Left colon (tissue), 2 donors: Measurements from ENCODE around the gene MMP15. TPM values are rescaled to one million over a fixed set of nuclear protein-coding genes. Genes with fewer than 3 reads are reported as not detected.
"Not testable (repeated sequence)": the region's sequence is repeated elsewhere in the genome, so short reads cannot be mapped to it uniquely, and the experiment has no call there.

ENCODE experiments used
- ATAC-seq: fragments of 200-7000 bp; cut with Tn5 transposase; one replicate; pipeline ENCODE4 v1.9.1; 2020; ENCODE audit warnings: mild to moderate bottlenecking, moderate library complexity
- DNase-seq, 2 donors: peaks; one replicate each; pipeline ENCODE4 v3.0.0-alpha.2; 2020
- intact Hi-C, 2 donors: fragments of 100-400 bp; cut with DNase I in 1 of 2; cut with micrococcal nuclease in 1 of 2; formaldehyde crosslinking; loops; one replicate each; pipeline versions ENCODE4 v1.11.2 to v1.14.0; 2022; cut with DNase I, micrococcal nuclease
- total RNA-seq, 2 donors: library from RNA; stranded (reverse); fragmentation: NEBNext Ultra II Directional; extraction: Animal tissue kit (Norgen Biotek cat#: 25700); gene quantifications; one replicate each; pipeline ENCODE4 v1.2.1, GENCODE V29; 2021
- donor health status: DM: no; HTN: no; CAD: no.
- donor health status: DM: yes; HTN: yes; CAD: no.

MMP15 gene
- total RNA-seq, 2 donors from 2014 or later = 113 to 127 TPM

GRCh38 chr16:57994361-57994760, 31.2 kb upstream of the MMP15 start:
- intact Hi-C loops = loop anchor here (10.0 kb wide), 2 partner anchors 90 to 240 kb away; no protein-coding TSS in a partner anchor
- no peak for ATAC-seq
- no peak for DNase-seq

GRCh38 chr16:57994778-57995177, 30.8 kb upstream of the MMP15 start:
- DNase-seq (peak; percentile 45 to 67), ATAC-seq (peak; percentile 76)
- intact Hi-C loops = loop anchor here (10.0 kb wide), 2 partner anchors 90 to 240 kb away; no protein-coding TSS in a partner anchor

DNA sequence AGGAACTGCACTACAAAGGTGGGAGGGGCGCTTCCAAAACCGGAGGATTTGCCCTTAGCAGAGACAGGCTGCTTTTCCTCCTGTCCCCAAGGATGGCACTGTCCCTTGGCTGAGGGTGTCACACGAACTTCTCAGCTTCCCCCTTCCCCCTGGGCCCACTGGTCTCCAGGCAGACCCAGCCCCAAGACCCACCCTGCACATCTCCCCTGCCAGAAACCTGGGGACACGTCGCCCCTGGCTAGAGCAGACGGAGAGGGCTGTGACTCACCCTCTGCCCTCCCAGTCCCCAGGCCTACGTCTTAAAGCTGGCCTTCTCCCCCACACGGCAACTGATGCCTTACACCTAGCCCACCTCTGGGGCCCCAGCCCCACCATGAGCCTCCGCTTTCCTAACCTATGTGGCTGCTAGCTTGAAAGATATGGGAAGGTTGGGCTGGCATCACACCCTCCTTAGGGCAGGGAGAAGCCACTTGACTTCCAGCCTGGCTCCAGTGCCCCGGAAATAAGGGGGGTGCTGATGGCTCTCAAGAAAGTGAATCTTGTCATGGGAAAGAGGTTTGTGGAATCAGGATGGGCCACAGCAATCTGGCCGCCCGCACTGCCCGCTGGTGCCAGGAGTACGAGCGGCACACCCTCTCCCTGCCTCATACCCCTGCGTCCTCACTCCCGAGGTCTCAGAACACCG, 29.7 kb upstream of the MMP15 start:
- intact Hi-C loops = loop anchor here (10.0 kb wide), 2 partner anchors 91 to 241 kb away; no protein-coding TSS in a partner anchor
- ATAC-seq = no peak
- DNase-seq = no peak

GRCh38 chr16:57996406-57997175, 29.0 kb upstream of the MMP15 start:
- intact Hi-C loops = loop anchor here (10.0 kb wide), 2 partner anchors 92 to 242 kb away; no protein-coding TSS in a partner anchor
- no peak for DNase-seq
- ATAC-seq = no peak

- ATAC-seq = no peak
- DNase-seq = no peak
- intact Hi-C loops = loop anchor here (10.0 kb wide), 2 partner anchors 92 to 242 kb away; no protein-coding TSS in a partner anchor
Measured at GRCh38 chr16:57997176-57997527, 28.4 kb upstream of the MMP15 start.

- intact Hi-C loops = loop anchor here (10.0 kb wide), 2 partner anchors 93 to 243 kb away; no protein-coding TSS in a partner anchor
- no peak for ATAC-seq
- DNase-seq = no peak
Measured at GRCh38 chr16:57997528-57998265, 27.9 kb upstream of the MMP15 start.

DNA sequence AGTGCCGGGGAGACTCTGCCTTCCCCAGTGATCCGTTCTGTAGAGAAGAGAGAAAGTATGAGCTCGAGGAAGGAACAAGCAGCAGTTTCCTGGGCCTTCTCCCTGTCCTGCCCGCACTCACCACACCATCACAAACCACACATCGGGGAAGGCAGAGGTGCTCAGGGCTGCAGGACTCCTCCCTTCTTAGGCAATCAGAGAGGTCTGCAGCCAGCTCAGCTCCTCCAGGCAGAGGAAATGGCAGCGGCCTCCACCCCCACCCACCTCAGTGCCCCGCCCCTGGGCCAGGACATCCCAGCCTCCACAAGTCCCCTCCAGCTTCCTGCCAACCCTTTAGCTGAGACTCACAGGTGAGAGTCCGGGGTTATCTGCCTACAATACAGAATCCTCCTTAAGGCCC, 27.1 kb upstream of the MMP15 start:
- DNase-seq (peak; percentile 49), ATAC-seq (no peak)
- intact Hi-C loops = loop anchor here (10.0 kb wide), 2 partner anchors 94 to 244 kb away; no protein-coding TSS in a partner anchor

DNA sequence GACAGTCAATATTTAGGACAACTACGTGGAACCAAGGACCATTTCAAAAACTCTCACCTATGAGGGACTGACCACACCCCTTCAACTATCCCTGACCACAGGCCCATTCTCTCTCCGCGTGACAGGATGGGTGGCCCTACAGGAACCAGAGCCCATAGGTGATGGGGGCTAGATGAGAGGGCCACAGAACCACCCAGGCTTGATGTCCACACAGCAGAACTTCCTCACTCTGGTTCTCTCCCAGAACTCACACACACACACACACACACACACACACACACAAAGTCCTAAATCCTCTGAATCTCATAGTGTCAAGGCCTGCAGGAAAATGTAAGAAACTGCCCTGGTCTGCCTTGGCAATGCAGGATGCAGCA, 26.6 kb upstream of the MMP15 start:
- intact Hi-C loops = loop anchor here (10.0 kb wide), 2 partner anchors 94 to 244 kb away; no protein-coding TSS in a partner anchor
- DNase-seq = no peak
- no peak for ATAC-seq

GRCh38 chr16:57999366-57999970, 26.1 kb upstream of the MMP15 start:
- DNase-seq (no peak), ATAC-seq (no peak)
- intact Hi-C loops = loop anchor here (10.0 kb wide), 2 partner anchors 95 to 245 kb away; no protein-coding TSS in a partner anchor

- intact Hi-C loops = loop anchor here (5.0 to 10.0 kb wide), 3 partner anchors 95 to 245 kb away; no protein-coding TSS in a partner anchor
- DNase-seq (peak in 1 of 2 donors; percentile 42), ATAC-seq (peak; percentile 8)
Measured at GRCh38 chr16:57999971-58000705, 25.4 kb upstream of the MMP15 start, which contains the start of gene ZNF319. ZNF319 (minus strand) TSS chr16:58000672; CDS start chr16:57998265, 2,407 bp downstream.

DNA sequence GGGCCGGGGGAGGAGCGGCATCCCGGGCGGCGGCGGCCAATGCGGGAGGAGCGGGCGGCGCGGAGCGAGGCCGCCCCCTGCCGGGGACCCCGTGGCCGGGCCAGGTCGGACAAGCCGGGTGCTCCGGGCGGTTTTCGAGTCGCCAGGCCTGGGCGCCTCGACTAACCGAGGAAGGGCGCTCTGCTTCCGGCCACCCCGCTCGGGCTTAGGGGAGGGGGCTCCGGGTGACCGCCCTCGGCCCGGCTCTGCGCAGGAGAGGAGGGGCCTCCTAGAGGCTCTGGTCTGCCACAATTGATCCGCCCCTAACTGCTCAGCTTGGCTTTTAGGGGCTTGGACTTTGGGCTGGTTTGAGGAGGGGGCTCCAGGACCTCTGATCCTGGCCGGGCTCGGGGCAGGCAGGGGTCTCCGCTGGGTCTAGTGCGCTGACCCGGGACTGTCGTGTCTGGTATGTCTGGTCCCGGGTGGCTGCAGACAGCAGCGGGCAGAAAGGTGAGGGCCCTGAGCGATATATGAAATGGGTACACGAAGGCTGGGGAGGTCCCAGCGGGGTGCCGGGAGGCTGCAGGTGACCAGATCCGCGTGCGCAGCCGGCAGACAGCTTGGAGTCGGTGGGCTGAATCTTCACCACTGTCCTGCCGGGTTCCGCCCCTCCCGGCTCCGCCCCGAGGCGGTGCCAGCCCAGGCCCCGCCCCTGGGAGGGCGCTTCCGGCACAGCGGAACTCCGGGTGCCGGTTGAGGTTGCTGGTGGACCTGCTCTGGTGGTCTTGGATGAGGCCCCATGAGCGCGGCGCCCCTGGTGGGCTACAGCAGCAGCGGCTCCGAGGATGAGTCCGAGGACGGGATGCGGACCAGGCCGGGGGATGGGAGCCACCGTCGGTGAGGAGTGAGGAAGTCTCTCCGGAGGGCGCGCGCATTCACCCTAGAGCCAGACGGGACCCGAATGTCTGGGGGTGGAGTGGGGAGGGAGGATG, 24.6 kb upstream of the MMP15 start, which contains the start of gene USB1:
USB1 (plus strand) TSS at position 702 of the 971 bp plus-strand sequence; CDS start at position 779, 77 bp downstream.
- peak; percentile 90 for ATAC-seq
- DNase-seq = peak; percentile 81 to 90
- intact Hi-C loops = loop anchor here in 1 of 2 donors (5.0 kb wide), 1 partner anchor 104 kb away; no protein-coding TSS in a partner anchor

- intact Hi-C loops = loop anchor here in 1 of 2 donors (5.0 kb wide), 1 partner anchor 105 kb away; no protein-coding TSS in a partner anchor
- no peak for DNase-seq
- no peak for ATAC-seq
Measured at GRCh38 chr16:58001781-58002415, 23.7 kb upstream of the MMP15 start.

DNA sequence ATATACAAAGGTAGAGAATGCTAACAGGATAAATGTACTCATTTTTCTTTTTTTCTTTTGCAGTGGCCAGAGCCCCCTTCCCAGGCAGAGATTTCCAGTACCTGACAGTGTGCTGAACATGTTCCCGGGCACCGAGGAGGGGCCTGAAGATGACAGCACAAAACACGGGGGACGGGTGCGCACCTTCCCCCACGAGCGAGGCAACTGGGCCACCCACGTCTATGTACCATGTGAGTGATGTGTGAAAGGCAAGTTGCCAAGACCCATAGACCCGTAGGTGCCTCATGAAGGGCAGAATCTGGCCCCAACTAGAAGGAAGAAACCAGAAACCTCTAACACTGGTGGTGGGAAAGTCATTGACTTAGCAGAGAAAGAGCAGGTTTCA, 23.1 kb upstream of the MMP15 start:
- no peak for DNase-seq

GRCh38 chr16:58002936-58003335, 22.6 kb upstream of the MMP15 start:
- intact Hi-C loops = loop anchor here in 1 of 2 donors (5.0 kb wide), 1 partner anchor 106 kb away; no protein-coding TSS in a partner anchor
- no peak for DNase-seq

More for the DNA sequence above, 23.1 kb upstream of the MMP15 start:
- intact Hi-C loops = loop anchor here in 1 of 2 donors (5.0 kb wide), 1 partner anchor 105 kb away; no protein-coding TSS in a partner anchor
- no peak for ATAC-seq

GRCh38 chr16:58004736-58005135, 20.8 kb upstream of the MMP15 start:
- not testable (repeated sequence) for ATAC-seq, DNase-seq
- intact Hi-C loops = loop anchor here in 1 of 2 donors (5.0 kb wide), 1 partner anchor 107 kb away; no protein-coding TSS in a partner anchor

More at GRCh38 chr16:58002936-58003335, 22.6 kb upstream of the MMP15 start:
- ATAC-seq = no peak
